Psoas muscle (tissue), 8 donors: ENCODE data around the gene IL1R1. TPM values are rescaled to one million over a fixed set of nuclear protein-coding genes. Genes with fewer than 3 reads are reported as not detected.
A peak's percentile ranks its signal among the peaks of the same experiment; 100 is the strongest.

Experiments
- ATAC-seq, 4 donors: fragments of 200-7000 bp; cut with Tn5 transposase; one replicate each; pipeline ENCODE4 v1.9.1; 2020; ENCODE audit warnings: moderate library complexity in 3 of 4, mild to moderate bottlenecking in 2 of 4
- DNase-seq, 2 donors: peaks; one replicate each; pipeline ENCODE4 v3.0.0-alpha.2; 2020
- H3K27ac ChIP-seq: fragments of 200-600 bp; one replicate; pipeline ENCODE4 v1.8.0; 2022
- H3K27me3 ChIP-seq, 3 donors: fragments of 200-600 bp in 1 of 3; one replicate each; pipeline versions ENCODE4 v1.6.1 to v1.8.0; 2013 to 2022; ENCODE audit warnings: low read length in 2 of 3, mild to moderate bottlenecking in 2 of 3, moderate library complexity in 1 of 3; ENCODE audit not compliant: insufficient read depth in 3 of 3
- H3K36me3 ChIP-seq, 2 donors: fragments of 200-600 bp in 1 of 2; one replicate each; pipeline versions ENCODE4 v1.6.1 to v1.8.0; 2013 to 2022; ENCODE audit warnings: low read depth in 1 of 2, mild to moderate bottlenecking in 1 of 2, moderate library complexity in 1 of 2; ENCODE audit not compliant: insufficient read depth in 1 of 2
- H3K4me1 ChIP-seq: fragments of 200-600 bp; one replicate; pipeline ENCODE4 v1.8.0; 2022
- H3K4me3 ChIP-seq: fragments of 200-600 bp; one replicate; pipeline ENCODE4 v1.8.0; 2022; ENCODE audit warnings: mild to moderate bottlenecking
- H3K9me3 ChIP-seq: fragments of 200-600 bp; one replicate; pipeline ENCODE4 v1.8.0; 2022
- WGBS, 3 donors: extraction: QIAGEN DNeasy Blood & Tissue Kit; methylation state at CpG; one replicate each; pipeline versions ENCODE4 v1.1.6 to v1.1.7; 2013; 5-methylcytosine and 5-hydroxymethylcytosine counted together
- intact Hi-C, 2 donors: fragments of 100-400 bp; cut with DNase I; formaldehyde crosslinking; loops; one replicate each; pipeline versions ENCODE4 v1.11.0 to v1.14.2; 2022
- polyA plus RNA-seq, 3 donors: library from polyadenylated mRNA; stranded (reverse); fragments of 200-250 nt; gene quantifications; one replicate each; pipeline ENCODE4 v1.2.3, GENCODE V29; 2013
- total RNA-seq, 4 donors: library from RNA; stranded (reverse); fragmentation: NEBNext Ultra II Directional in 2 of 4; extraction: Animal tissue kit (Norgen Biotek cat#: 25700) in 2 of 4; gene quantifications; one replicate each; pipeline versions ENCODE4 v1.2.1 to v1.2.4, GENCODE V29; 2021 to 2023
- TF ChIP-seq, protein P1 (sequence below): fragments of 200-600 bp; IDR thresholded peaks from one replicate; pipeline ENCODE4 v1.8.0; 2022; ENCODE audit warnings: antibody characterized with exemption
- donor health status: healthy with polysubstance abuse.
- donor health status: DM: no; HTN: no; CAD: no; lungs with moderate emphysema.
- donor health status: Bipolar disorder and iron deficiency.
- donor health status: healthy.
- donor health status: DM: yes; HTN: yes; CAD: no.
- donor health status: DM: no; HTN: no; CAD: no.
- donor health status: DM: no; HTN: no; CAD: no.
- donor health status: DM: yes; HTN: yes; CAD: no.

The IL1R1 gene
- total and polyA plus RNA-seq, 7 donors = 10.4 to 39.8 (median 15.9) TPM

DNA sequence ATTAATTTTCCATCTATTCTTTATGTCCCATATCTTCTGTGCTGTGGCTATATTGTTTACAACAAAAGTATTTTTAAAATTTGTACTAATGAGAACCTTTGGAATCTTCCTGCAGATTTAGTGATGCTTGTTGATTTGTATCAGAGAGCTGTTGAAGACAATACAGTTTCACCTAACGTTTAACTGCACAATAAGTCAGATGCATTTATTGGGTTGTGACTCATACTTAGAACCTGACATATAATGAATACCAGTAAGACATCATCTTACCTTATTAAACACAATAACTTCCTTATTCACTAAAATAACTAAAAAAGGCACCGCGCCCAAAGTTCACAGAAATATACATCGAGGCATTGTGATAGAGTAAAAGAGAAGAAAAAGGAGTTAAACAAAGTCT lies 43.8 kb upstream of the IL1R1 start:
- TF ChIP-seq, protein P1, sequence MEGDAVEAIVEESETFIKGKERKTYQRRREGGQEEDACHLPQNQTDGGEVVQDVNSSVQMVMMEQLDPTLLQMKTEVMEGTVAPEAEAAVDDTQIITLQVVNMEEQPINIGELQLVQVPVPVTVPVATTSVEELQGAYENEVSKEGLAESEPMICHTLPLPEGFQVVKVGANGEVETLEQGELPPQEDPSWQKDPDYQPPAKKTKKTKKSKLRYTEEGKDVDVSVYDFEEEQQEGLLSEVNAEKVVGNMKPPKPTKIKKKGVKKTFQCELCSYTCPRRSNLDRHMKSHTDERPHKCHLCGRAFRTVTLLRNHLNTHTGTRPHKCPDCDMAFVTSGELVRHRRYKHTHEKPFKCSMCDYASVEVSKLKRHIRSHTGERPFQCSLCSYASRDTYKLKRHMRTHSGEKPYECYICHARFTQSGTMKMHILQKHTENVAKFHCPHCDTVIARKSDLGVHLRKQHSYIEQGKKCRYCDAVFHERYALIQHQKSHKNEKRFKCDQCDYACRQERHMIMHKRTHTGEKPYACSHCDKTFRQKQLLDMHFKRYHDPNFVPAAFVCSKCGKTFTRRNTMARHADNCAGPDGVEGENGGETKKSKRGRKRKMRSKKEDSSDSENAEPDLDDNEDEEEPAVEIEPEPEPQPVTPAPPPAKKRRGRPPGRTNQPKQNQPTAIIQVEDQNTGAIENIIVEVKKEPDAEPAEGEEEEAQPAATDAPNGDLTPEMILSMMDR = no peak
- Histone ChIP-seq H3K27me3 (no peaks in the 10 kb centered on the region), H3K27ac (peak overlapping the region; percentile 47), H3K9me3 (no peaks in the 10 kb centered on the region), H3K36me3 (no peaks in the 10 kb centered on the region), H3K4me1 (peaks cover 24% of the 10 kb centered on the region), H3K4me3 (no peak overlapping the region)
- WGBS, 3 donors = 86 to 96% (median 93%) methylated on average over 4 of the region's 4 CpGs
- no peak for ATAC-seq
- intact Hi-C loops = no loop called here
- no peak for DNase-seq

DNA sequence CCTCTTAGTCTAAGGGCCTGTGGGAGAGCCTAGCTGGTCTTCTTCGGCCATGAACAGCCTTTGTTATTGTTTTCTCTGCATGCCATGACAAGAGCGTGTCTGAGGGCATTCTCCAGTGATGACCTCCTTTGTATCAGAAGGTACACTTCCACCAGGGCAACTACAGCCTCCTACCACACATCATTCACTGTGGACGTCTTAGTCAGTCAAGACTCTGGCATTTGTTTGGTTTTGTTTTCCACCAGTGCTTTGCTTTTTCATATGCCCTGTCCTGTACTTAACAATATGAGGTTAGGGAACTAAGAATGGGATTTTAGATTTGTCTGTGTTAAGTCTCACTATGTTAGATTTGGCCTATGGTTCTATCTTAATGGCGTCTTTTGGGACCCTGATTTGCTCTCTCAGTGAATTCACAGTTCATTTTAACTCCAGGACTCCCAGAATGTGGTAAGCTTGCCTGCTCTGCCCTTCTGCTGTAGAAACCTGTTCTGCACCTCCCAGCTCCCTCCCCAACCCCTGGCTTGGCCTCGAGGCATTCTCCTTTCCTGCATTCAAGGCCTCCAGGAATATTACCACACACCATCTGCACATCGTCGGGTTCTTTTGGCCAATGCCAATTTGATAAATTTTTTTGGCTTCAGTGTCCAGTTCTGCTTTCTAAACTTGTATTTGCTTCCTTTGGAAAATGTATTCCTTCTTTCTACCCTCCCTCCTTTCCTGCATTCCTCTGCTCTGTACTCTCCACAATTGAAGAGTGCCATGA lies 42.8 kb upstream of the IL1R1 start:
- ATAC-seq = no peak
- intact Hi-C loops = loop anchor here (5.0 kb wide), 2 partner anchors 32 to 43 kb away; partner anchors contain the start of gene IL1R1 (in 1 of the 2)
- no peak for DNase-seq

DNA sequence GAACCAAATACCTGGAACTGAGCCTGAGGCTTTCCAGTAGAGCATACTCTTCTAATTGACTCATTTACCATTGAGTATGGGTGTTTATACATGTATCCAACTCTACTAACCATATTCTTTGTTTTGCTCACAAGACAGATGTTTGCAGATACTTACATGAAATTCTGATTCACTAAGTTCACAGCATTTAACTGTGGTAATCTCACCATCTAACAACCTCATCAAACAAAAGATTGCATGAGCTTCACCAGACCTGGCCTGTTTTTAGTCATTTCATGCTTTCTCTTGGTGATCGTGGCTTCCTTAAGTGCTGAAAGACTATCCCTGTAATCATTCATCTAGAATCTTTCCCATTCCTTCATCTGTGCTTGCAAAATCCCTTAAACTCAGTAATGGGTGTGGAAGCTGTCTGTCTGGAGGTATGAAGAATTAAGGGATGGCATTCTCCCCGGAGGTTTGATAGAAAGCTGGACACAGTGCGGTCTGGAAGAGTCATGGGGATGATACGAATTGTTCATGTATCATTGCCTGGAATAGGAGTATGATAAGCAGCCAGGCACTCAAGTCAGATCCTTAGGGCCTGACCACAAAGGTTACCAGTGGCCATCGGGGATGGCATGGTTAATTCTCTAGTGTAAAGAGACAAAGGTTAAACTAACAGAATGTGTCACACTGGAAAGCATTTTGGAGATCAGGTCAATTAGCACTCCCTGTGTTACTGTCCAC lies 42.0 kb upstream of the IL1R1 start:
- H3K4me3 ChIP-seq = no peak overlapping the region
- 37 to 59% (median 37%) methylated on average over 5 of the region's 5 CpGs for WGBS, 3 donors
- H3K36me3 ChIP-seq = no peaks in the 10 kb centered on the region
- H3K27me3 ChIP-seq = no peaks in the 10 kb centered on the region
- ATAC-seq = peak; percentile 52 to 83 (median 81)
- no peaks in the 10 kb centered on the region for H3K9me3 ChIP-seq
- H3K27ac ChIP-seq = peak overlapping the region; percentile 47
- intact Hi-C loops = loop anchor here (5.0 kb wide), 2 partner anchors 33 to 42 kb away; partner anchors contain the start of gene IL1R1 (in 1 of the 2)
- TF ChIP-seq, protein P1 = no peak
- peaks cover 33% of the 10 kb centered on the region for H3K4me1 ChIP-seq
- no peak for DNase-seq

More for the DNA sequence above, 42.8 kb upstream of the IL1R1 start:
- Histone ChIP-seq H3K36me3 (no peaks in the 10 kb centered on the region), H3K9me3 (no peaks in the 10 kb centered on the region), H3K27ac (peak overlapping the region; percentile 47), H3K27me3 (no peaks in the 10 kb centered on the region), H3K4me1 (peaks cover 31% of the 10 kb centered on the region), H3K4me3 (no peak overlapping the region)
- TF ChIP-seq, protein P1 = no peak
- WGBS, 3 donors = 59 to 70% (median 61%) methylated on average over 7 of the region's 7 CpGs

DNA sequence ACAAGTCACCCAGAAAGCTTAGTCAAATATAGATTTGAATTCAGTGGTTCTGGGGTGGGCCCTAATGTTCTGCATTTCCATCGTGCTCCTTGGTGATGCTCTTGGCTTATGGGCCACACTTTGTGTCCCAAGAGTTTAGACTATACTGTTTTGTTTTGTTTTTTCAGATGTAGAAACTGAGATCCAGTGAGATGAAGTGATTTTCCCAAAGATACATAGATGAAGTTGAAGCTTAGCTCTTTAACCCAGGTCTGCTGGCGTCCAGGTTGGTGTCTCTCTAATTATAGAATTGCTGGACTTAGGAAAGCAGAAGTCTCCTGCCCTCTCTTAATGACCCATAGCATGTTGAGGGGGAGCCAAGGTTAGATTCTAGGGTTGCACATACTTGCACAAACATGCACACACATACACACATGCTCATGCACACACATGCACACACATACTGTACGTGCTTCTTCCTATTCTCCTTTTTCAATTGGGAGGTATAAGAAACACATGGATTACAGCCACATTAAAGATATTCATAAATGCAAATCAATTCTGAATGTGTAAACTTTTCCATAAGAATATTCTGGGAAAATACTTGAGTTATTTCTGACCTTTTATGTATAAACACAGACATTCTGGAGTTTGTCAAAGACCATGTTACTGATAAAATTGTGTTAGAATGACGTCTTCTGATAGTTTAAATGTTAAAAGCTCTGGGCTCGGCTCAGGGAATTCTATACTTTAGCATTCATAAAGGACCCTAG lies 41.3 kb upstream of the IL1R1 start:
- no peak for DNase-seq
- intact Hi-C loops = loop anchor here (5.0 kb wide), 2 partner anchors 34 to 41 kb away; partner anchors contain the start of gene IL1R1 (in 1 of the 2)
- TF ChIP-seq, protein P1 = no peak
- ATAC-seq = no peak
- WGBS, 3 donors = 76 to 85% (median 80%) methylated on average over 5 of the region's 5 CpGs
- Histone ChIP-seq H3K36me3 (no peaks in the 10 kb centered on the region), H3K9me3 (no peaks in the 10 kb centered on the region), H3K4me1 (peaks cover 41% of the 10 kb centered on the region), H3K27ac (peak overlapping the region; percentile 47), H3K4me3 (no peak overlapping the region), H3K27me3 (no peaks in the 10 kb centered on the region)
